Measurements from ENCODE around the gene PRUNE1. TPM values are rescaled to one million over a fixed set of nuclear protein-coding genes. Genes with fewer than 3 reads are reported as not detected.

The PRUNE1 gene
- total RNA-seq, 4 donors from 2014 or later = 21.7 to 28.1 (median 25.1) TPM

- Histone ChIP-seq H3K9me3 (no peaks in the 10 kb centered on the region), H3K4me1 (peaks cover 0 to 33% (median 16%) of the 10 kb centered on the region in 4 donors), H3K27ac (peak overlapping the region; percentile 94 to 96 (median 96)), H3K27me3 (no peaks in the 10 kb centered on the region), H3K36me3 (peaks cover 0 to 45% (median 5%) of the 10 kb centered on the region in 3 donors), H3K4me3 (peak overlapping the region in 1 of 4 donors; percentile 72)
- TF ChIP-seq CTCF (IDR thresholded peaks at IDR 0.05) (no peak), POLR2A (IDR thresholded peaks at IDR 0.05) (peak in 1 of 2 donors; percentile 30)
- no peak for DNase-seq
These were observed 46.8 kb downstream of the PRUNE1 start for GRCh38 chr1:151054971-151055547.

DNA sequence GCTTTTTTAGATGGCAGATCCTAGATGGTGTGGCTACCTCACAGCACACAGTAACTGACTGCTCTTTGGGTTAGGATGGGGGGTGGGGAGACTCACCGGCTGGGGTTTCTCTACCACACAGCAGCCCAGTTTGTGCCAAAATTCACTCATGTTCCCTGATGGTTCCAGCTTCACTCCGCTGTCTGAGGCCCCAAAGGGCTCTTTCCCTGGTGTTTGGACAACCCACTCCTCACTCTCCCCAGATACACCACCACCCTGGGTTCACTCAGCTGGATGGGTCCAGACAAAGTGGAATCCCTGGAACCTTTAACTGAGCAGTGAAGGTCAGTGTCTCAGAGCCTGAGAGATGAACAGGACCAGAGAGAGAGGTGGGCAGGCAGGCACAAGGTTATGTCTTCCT lies 47.3 kb downstream of the PRUNE1 start:
- H3K27me3 ChIP-seq = no peaks in the 10 kb centered on the region
- peaks cover 0 to 33% (median 16%) of the 10 kb centered on the region in 4 donors for H3K4me1 ChIP-seq
- DNase-seq = no peak
- peak overlapping the region in 3 of 4 donors; percentile 8 to 94 (median 72) for H3K4me3 ChIP-seq
- H3K27ac ChIP-seq = peak overlapping the region; percentile 94 to 96 (median 96)
- TF ChIP-seq POLR2A (IDR thresholded peaks at IDR 0.05) = no peak
- TF ChIP-seq CTCF (IDR thresholded peaks at IDR 0.05) = no peak
- no peaks in the 10 kb centered on the region for H3K9me3 ChIP-seq
- peaks cover 0 to 45% (median 5%) of the 10 kb centered on the region in 3 donors for H3K36me3 ChIP-seq

- H3K4me1 ChIP-seq = peaks cover 0 to 33% (median 16%) of the 10 kb centered on the region in 4 donors
- TF ChIP-seq POLR2A (IDR thresholded peaks at IDR 0.05) = no peak
- TF ChIP-seq CTCF (IDR thresholded peaks at IDR 0.05) = no peak
- H3K9me3 ChIP-seq = no peaks in the 10 kb centered on the region
- H3K4me3 ChIP-seq = peak overlapping the region; percentile 8 to 94 (median 80)
- DNase-seq = peak in 1 of 3 donors; percentile 54
- H3K27me3 ChIP-seq = no peaks in the 10 kb centered on the region
- H3K27ac ChIP-seq = peak overlapping the region; percentile 94 to 96 (median 96)
- peaks cover 0 to 45% (median 5%) of the 10 kb centered on the region in 3 donors for H3K36me3 ChIP-seq
These were observed 47.9 kb downstream of the PRUNE1 start for GRCh38 chr1:151056149-151056548.

- H3K4me1 ChIP-seq = peaks cover 0 to 33% (median 16%) of the 10 kb centered on the region in 4 donors
- peak overlapping the region; percentile 72 to 94 (median 87) for H3K4me3 ChIP-seq
- TF ChIP-seq CTCF (IDR thresholded peaks at IDR 0.05) = no peak
- no peak for TF ChIP-seq POLR2A (IDR thresholded peaks at IDR 0.05)
These were observed 50.4 kb downstream of the PRUNE1 start for GRCh38 chr1:151058692-151059091.

GRCh38 chr1:151059109-151060006 lies 51.1 kb downstream of the PRUNE1 start, which contains the start of gene CDC42SE1:
CDC42SE1 (minus strand) TSS chr1:151059622; CDS start chr1:151055730, 3,892 bp downstream.
- H3K9me3 ChIP-seq = no peaks in the 10 kb centered on the region
- peaks cover 0 to 15% (median 5%) of the 10 kb centered on the region in 3 donors for H3K36me3 ChIP-seq
- H3K27ac ChIP-seq = peak within 1 kb of the TSS; percentile 94 to 96 (median 96)
- H3K4me1 ChIP-seq = peaks cover 0 to 33% (median 16%) of the 10 kb centered on the region in 4 donors
- TF ChIP-seq CTCF (IDR thresholded peaks at IDR 0.05) (peak; percentile 77 to 95 (median 90)), POLR2A (IDR thresholded peaks at IDR 0.05) (peak; percentile 83 to 89)
- DNase-seq = peak; percentile 84 to 92 (median 89)
- H3K4me3 ChIP-seq = peak within 1 kb of the TSS; percentile 72 to 94 (median 87)
- H3K27me3 ChIP-seq = no peaks in the 10 kb centered on the region

More at GRCh38 chr1:151058692-151059091, 50.4 kb downstream of the PRUNE1 start:
- peaks cover 0 to 22% (median 5%) of the 10 kb centered on the region in 3 donors for H3K36me3 ChIP-seq
- no peaks in the 10 kb centered on the region for H3K27me3 ChIP-seq
- no peaks in the 10 kb centered on the region for H3K9me3 ChIP-seq
- DNase-seq = peak in 2 of 3 donors; percentile 53 to 56
- peak overlapping the region; percentile 94 to 96 (median 96) for H3K27ac ChIP-seq

Data from Peyer's patch (tissue), 4 donors.